Measurements from ENCODE around the gene SLC18A2.

- TF ChIP-seq EZH2phosphoT487 (IDR thresholded peaks at IDR 0.05; ENCODE audit: insufficient read depth, low read depth), result no peak
- TF ChIP-seq EZH2 (IDR thresholded peaks at IDR 0.05; ENCODE audit: insufficient read depth, poor library complexity, severe bottlenecking), result no peak
Measured at GRCh38 chr10:117268907-117269306, 28.0 kb downstream of the SLC18A2 start.
